ENCODE data around the gene CPN1.
A peak's percentile ranks its signal among the peaks of the same experiment; 100 is the strongest.

DNA sequence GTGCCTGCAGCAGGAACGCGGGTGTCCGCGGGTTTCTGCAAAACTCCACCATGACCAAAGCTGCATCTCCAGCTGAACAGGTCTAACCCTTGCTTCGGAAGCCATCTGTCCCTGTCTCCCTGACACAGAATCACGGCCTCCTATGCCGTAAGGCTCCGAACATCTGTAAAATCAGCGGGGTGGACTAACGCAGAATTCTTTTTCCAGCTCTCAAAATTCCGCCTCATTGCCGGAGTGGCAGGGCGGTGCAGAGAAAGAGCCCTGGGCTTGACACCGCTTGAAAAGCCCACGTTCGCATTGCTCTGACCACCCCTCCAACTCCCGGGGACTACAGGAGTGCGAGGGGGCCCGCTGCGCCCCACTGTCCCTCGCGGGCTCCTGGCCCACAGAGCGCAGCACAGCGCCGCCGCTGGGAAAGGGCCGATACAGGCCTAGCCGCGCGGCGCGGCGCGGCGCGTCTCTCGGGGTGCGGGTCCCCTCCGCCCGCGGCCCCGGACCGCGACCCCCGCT, 72.3 kb downstream of the CPN1 start:
- TF ChIP-seq, protein P1, sequence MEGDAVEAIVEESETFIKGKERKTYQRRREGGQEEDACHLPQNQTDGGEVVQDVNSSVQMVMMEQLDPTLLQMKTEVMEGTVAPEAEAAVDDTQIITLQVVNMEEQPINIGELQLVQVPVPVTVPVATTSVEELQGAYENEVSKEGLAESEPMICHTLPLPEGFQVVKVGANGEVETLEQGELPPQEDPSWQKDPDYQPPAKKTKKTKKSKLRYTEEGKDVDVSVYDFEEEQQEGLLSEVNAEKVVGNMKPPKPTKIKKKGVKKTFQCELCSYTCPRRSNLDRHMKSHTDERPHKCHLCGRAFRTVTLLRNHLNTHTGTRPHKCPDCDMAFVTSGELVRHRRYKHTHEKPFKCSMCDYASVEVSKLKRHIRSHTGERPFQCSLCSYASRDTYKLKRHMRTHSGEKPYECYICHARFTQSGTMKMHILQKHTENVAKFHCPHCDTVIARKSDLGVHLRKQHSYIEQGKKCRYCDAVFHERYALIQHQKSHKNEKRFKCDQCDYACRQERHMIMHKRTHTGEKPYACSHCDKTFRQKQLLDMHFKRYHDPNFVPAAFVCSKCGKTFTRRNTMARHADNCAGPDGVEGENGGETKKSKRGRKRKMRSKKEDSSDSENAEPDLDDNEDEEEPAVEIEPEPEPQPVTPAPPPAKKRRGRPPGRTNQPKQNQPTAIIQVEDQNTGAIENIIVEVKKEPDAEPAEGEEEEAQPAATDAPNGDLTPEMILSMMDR (conservative IDR thresholded peaks at IDR 0.05), result no peak
- peak; percentile 52 for TF ChIP-seq ZFX (IDR thresholded peaks at IDR 0.05)
